Measurements from ENCODE around the gene ACTR1A.

DNA sequence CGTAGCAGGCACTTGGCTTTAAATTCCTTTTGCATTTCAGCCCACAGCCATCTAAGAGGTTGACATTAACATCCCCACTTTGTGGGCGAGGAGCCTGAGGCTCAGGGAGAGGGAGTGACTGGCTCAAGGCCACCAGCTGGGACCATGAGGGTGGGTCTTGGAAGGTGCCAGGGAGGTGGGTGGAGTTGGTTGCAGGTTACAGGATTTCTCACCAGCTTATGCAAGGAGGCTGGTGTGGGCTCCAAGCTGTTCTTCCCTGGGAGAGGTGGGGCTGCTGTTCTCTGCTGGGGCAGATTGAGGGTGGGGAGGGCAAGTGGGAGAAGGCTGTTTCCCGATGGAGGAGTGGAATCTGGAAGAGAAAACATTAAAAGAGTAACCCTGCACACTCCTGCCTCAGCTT is 37.0 kb downstream of the ACTR1A start:
- TF ChIP-seq DNMT1 (IDR thresholded peaks at IDR 0.05) (no peak), CHD4 (IDR thresholded peaks at IDR 0.05; ENCODE audit: insufficient read depth, insufficient replicate concordance, low read depth, low read length, poor library complexity, severe bottlenecking) (no peak), NR2C2 (CRISPR knock-in tag; IDR thresholded peaks at IDR 0.05) (no peak), NR2C2 (tag; IDR thresholded peaks at IDR 0.05) (no peak)
- TF ChIP-seq, protein P1, sequence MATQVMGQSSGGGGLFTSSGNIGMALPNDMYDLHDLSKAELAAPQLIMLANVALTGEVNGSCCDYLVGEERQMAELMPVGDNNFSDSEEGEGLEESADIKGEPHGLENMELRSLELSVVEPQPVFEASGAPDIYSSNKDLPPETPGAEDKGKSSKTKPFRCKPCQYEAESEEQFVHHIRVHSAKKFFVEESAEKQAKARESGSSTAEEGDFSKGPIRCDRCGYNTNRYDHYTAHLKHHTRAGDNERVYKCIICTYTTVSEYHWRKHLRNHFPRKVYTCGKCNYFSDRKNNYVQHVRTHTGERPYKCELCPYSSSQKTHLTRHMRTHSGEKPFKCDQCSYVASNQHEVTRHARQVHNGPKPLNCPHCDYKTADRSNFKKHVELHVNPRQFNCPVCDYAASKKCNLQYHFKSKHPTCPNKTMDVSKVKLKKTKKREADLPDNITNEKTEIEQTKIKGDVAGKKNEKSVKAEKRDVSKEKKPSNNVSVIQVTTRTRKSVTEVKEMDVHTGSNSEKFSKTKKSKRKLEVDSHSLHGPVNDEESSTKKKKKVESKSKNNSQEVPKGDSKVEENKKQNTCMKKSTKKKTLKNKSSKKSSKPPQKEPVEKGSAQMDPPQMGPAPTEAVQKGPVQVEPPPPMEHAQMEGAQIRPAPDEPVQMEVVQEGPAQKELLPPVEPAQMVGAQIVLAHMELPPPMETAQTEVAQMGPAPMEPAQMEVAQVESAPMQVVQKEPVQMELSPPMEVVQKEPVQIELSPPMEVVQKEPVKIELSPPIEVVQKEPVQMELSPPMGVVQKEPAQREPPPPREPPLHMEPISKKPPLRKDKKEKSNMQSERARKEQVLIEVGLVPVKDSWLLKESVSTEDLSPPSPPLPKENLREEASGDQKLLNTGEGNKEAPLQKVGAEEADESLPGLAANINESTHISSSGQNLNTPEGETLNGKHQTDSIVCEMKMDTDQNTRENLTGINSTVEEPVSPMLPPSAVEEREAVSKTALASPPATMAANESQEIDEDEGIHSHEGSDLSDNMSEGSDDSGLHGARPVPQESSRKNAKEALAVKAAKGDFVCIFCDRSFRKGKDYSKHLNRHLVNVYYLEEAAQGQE (IDR thresholded peaks at IDR 0.05; ENCODE audit: borderline replicate concordance) = no peak
- TF ChIP-seq, protein P1 (CRISPR knock-in tag; IDR thresholded peaks at IDR 0.05; ENCODE audit: low read depth) = no peak
- TF ChIP-seq, protein P2, sequence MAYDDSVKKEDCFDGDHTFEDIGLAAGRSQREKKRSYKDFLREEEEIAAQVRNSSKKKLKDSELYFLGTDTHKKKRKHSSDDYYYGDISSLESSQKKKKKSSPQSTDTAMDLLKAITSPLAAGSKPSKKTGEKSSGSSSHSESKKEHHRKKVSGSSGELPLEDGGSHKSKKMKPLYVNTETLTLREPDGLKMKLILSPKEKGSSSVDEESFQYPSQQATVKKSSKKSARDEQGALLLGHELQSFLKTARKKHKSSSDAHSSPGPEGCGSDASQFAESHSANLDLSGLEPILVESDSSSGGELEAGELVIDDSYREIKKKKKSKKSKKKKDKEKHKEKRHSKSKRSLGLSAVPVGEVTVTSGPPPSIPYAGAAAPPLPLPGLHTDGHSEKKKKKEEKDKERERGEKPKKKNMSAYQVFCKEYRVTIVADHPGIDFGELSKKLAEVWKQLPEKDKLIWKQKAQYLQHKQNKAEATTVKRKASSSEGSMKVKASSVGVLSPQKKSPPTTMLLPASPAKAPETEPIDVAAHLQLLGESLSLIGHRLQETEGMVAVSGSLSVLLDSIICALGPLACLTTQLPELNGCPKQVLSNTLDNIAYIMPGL (CRISPR knock-in tag; IDR thresholded peaks at IDR 0.05) = no peak
